Measurements from ENCODE around the gene WDR46. TPM values are rescaled to one million over a fixed set of nuclear protein-coding genes. Genes with fewer than 3 reads are reported as not detected.
A peak's percentile ranks its signal among the peaks of the same experiment; 100 is the strongest.

WDR46 gene
- total and polyA plus RNA-seq, 2 of the 13 experiments (the other 11 are each of a cell fraction or from before 2014, with no cell fraction given): 47.4 to 105 TPM

GRCh38 chr6:33299237-33299944 is 10.4 kb upstream of the WDR46 start (continued):
- TF ChIP-seq RERE (CRISPR knock-in tag; IDR thresholded peaks at IDR 0.05; ENCODE audit: low read depth) (no peak), REXO4 (CRISPR knock-in tag; IDR thresholded peaks at IDR 0.05; ENCODE audit: borderline replicate concordance) (no peak; the same call in 1 of the 2 replicates), ZBTB7B (CRISPR knock-in tag; IDR thresholded peaks at IDR 0.05) (peak; percentile 38; the same call in 1 of the 2 replicates), CREB1 (IDR thresholded peaks at IDR 0.05) (no peak), CREB1 (CRISPR knock-in tag; IDR thresholded peaks at IDR 0.05) (peak; percentile 81), ZNF503 (CRISPR knock-in tag; IDR thresholded peaks at IDR 0.05) (no peak), ZNF101 (CRISPR knock-in tag; IDR thresholded peaks at IDR 0.05; ENCODE audit: borderline replicate concordance, low read depth) (peak; percentile 58), ZNF234 (CRISPR knock-in tag; conservative IDR thresholded peaks at IDR 0.05) (no peak; the same call in 1 of the 2 replicates), ZBTB4 (CRISPR knock-in tag; IDR thresholded peaks at IDR 0.05; ENCODE audit: borderline replicate concordance) (no peak), NR2C2 (CRISPR knock-in tag; IDR thresholded peaks at IDR 0.05; ENCODE audit: borderline replicate concordance) (peak; percentile 79), RFXAP (CRISPR knock-in tag; IDR thresholded peaks at IDR 0.05; ENCODE audit: borderline replicate concordance) (peak; percentile 55; the same call in 1 of the 2 replicates), ETV6 (CRISPR knock-in tag; conservative IDR thresholded peaks at IDR 0.05) (no peak), ZNF616 (CRISPR knock-in tag; IDR thresholded peaks at IDR 0.05; ENCODE audit: low read depth) (peak; percentile 56), KLF11 (CRISPR knock-in tag; IDR thresholded peaks at IDR 0.05) (peak; percentile 36; the same call in 1 of the 2 replicates), HOXD1 (CRISPR knock-in tag; IDR thresholded peaks at IDR 0.05) (no peak; the same call in 1 of the 2 replicates), TBL1XR1 (IDR thresholded peaks at IDR 0.05; ENCODE audit: borderline replicate concordance, low read length, partially characterized antibody) (peak; percentile 50)
